A673 (cell line): ENCODE measurements around the gene ZFP3. TPM values are rescaled to one million over a fixed set of nuclear protein-coding genes. Genes with fewer than 3 reads are reported as not detected.

Source experiments
- BruUV-seq: library from RNA; stranded (reverse); fragments of 400-500 nt; replicated peaks from 2 replicates; lab custom pipeline; 2021; lab: Mats Ljungman, UMichigan
- CTCF ChIA-PET: fragments of 300-600 bp; sonication (Branson Sonifier 250); formaldehyde crosslinking; loops from one replicate; lab custom pipeline; 2022; ENCODE audit warnings: antibody characterized with exemption; lab: Charles Lee
- POLR2A ChIA-PET: fragments of 300-600 bp; sonication (Branson Sonifier 250); formaldehyde crosslinking; loops from one replicate; lab custom pipeline; 2022; ENCODE audit warnings: antibody characterized with exemption; ENCODE audit not compliant: low non-redundant PET; lab: Charles Lee
- DNase-seq: peaks from one replicate; pipeline ENCODE4 v3.0.0-alpha.2; 2015; ENCODE audit warnings: low spot score
- H3K27ac ChIP-seq: fragments of 200-600 bp; sonication (generic); 2 replicates; pipeline ENCODE4 v1.5.1; 2016; ENCODE audit warnings: mixed run types, low read depth, mild to moderate bottlenecking, mixed read lengths, antibody characterized with exemption, low read length; ENCODE audit not compliant: poor library complexity, severe bottlenecking
- H3K27me3 ChIP-seq: fragments of 200-600 bp; sonication (generic); replicated peaks from 2 replicates; pipeline ENCODE4 v1.6.1; 2017; ENCODE audit warnings: mixed run types, low read depth, mild to moderate bottlenecking, mixed read lengths, antibody characterized with exemption, low read length; ENCODE audit not compliant: insufficient read depth, poor library complexity
- H3K36me3 ChIP-seq: fragments of 200-600 bp; sonication (generic); 2 replicates; pipeline ENCODE4 v1.6.1; 2016; ENCODE audit warnings: mixed run types, mild to moderate bottlenecking, mixed read lengths, antibody characterized with exemption, low read length; ENCODE audit not compliant: insufficient read depth, poor library complexity, severe bottlenecking
- H3K4me1 ChIP-seq: fragments of 200-600 bp; sonication (generic); 2 replicates; pipeline ENCODE4 v1.6.1; 2017; ENCODE audit warnings: mixed run types, mild to moderate bottlenecking, mixed read lengths, antibody characterized with exemption, low read length; ENCODE audit not compliant: insufficient read depth, poor library complexity, severe bottlenecking
- H3K4me3 ChIP-seq: fragments of 200-600 bp; sonication (generic); 2 replicates; pipeline ENCODE4 v1.5.1; 2016; ENCODE audit warnings: low read depth, mixed run types, mild to moderate bottlenecking, mixed read lengths, low read length; ENCODE audit not compliant: poor library complexity, severe bottlenecking
- H3K9me3 ChIP-seq: fragments of 200-600 bp; sonication (generic); 2 replicates; pipeline ENCODE4 v1.6.1; 2016; ENCODE audit warnings: mixed run types, low read depth, mild to moderate bottlenecking, mixed read lengths, antibody characterized with exemption, low read length; ENCODE audit not compliant: poor library complexity, severe bottlenecking
- EZH2 ChIP-seq: fragments of 200-600 bp; sonication (generic); IDR thresholded peaks from 2 replicates; pipeline ENCODE4 v1.6.1; 2017; ENCODE audit warnings: borderline replicate concordance, low read depth, mild to moderate bottlenecking, mixed read lengths, antibody characterized with exemption, low read length; ENCODE audit not compliant: poor library complexity, severe bottlenecking
- intact Hi-C: fragments of 100-400 bp; cut with micrococcal nuclease; formaldehyde crosslinking; loops from one replicate; pipeline ENCODE4 v1.10.0; 2022; ENCODE audit not compliant: unreplicated experiment
- total RNA-seq: library from RNA; stranded (reverse); gene quantifications from 2 replicates; pipeline ENCODE4 v1.2.3, GENCODE V29; 2021
- TF ChIP-seq, protein P1 (sequence below): fragments of 300-800, 200-600 bp; sonication (generic); conservative IDR thresholded peaks from 2 replicates; pipeline ENCODE4 v1.5.1; 2017; ENCODE audit warnings: low read depth, mild to moderate bottlenecking, antibody characterized with exemption, low read length, moderate library complexity, mixed read lengths

ZFP3 gene
- total RNA-seq, 1 experiment from 2014 or later = 8.4 TPM

DNA sequence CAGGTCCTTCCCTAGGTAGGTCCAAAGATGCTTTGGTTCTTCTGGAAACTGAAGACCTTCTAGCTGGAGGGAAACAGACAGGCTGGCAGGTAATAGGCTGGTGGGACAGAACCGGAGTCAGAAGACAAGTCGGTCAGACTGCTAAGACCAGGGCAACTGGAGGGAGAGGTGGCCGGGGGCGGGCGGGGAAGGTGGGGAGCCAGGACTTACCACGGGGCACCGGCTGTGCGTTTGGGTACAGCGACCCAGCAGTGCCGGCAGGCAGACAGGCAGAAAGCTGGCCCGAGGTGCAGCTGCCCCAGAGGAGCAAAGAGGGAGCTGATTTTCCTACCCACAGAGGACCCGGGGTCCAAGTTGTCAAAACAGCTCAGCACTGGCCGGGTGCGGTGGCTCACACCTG is 43.6 kb upstream of the ZFP3 start:
- H3K4me3 ChIP-seq = no peak overlapping the region
- CTCF ChIA-PET = interaction anchor here (0.5 to 0.6 kb wide), 2 partner anchors 10 to 37 kb away, joined by 3 to 7 read pairs; partner anchors contain the start of gene KIF1C
- H3K4me1 ChIP-seq = peaks cover 4% of the 10 kb centered on the region
- no peak for TF ChIP-seq EZH2
- TF ChIP-seq, protein P1, sequence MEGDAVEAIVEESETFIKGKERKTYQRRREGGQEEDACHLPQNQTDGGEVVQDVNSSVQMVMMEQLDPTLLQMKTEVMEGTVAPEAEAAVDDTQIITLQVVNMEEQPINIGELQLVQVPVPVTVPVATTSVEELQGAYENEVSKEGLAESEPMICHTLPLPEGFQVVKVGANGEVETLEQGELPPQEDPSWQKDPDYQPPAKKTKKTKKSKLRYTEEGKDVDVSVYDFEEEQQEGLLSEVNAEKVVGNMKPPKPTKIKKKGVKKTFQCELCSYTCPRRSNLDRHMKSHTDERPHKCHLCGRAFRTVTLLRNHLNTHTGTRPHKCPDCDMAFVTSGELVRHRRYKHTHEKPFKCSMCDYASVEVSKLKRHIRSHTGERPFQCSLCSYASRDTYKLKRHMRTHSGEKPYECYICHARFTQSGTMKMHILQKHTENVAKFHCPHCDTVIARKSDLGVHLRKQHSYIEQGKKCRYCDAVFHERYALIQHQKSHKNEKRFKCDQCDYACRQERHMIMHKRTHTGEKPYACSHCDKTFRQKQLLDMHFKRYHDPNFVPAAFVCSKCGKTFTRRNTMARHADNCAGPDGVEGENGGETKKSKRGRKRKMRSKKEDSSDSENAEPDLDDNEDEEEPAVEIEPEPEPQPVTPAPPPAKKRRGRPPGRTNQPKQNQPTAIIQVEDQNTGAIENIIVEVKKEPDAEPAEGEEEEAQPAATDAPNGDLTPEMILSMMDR = no peak
- POLR2A ChIA-PET = no interaction called here
- no peak for DNase-seq
- no peaks in the 10 kb centered on the region for H3K9me3 ChIP-seq
- H3K36me3 ChIP-seq = no peaks in the 10 kb centered on the region
- H3K27me3 ChIP-seq = no peaks in the 10 kb centered on the region
- H3K27ac ChIP-seq = no peak overlapping the region
- intact Hi-C loops = no loop called here
- no TSS peak for BruUV-seq

DNA sequence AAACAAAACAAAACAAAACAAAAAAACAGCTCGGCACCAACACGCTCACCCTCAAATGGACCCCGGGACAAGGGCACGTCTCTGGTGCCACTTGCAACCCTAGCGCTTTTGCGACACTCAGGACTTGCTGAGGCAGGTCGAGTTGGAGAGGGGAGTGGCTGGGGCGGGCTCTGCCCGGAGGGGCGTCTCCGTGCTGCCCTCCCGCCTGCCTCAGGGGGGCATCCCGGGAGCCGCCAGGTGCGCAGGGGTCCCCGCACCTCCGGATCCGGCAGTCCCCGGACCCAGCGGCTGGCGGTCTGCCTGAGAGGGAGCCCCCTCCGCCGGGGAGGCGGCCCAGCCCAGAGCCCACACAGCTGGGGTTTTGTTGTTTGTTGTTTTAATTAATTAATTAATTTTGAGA is 43.0 kb upstream of the ZFP3 start, which contains the start of gene SLC52A1:
TSS of gene SLC52A1 (minus strand) at position 112 of the 400 bp plus-strand sequence. CDS start 820 bp downstream, outside the sequence.
- no peak within 1 kb of the TSS for H3K27ac ChIP-seq
- no TSS peak for BruUV-seq
- H3K27me3 ChIP-seq = no peaks in the 10 kb centered on the region
- H3K9me3 ChIP-seq = no peaks in the 10 kb centered on the region
- CTCF ChIA-PET = no interaction called here
- no peaks in the 10 kb centered on the region for H3K36me3 ChIP-seq
- peaks cover 4% of the 10 kb centered on the region for H3K4me1 ChIP-seq
- intact Hi-C loops = no loop called here
- TF ChIP-seq, protein P1 = no peak
- no peak for TF ChIP-seq EZH2
- peak within 1 kb of the TSS; percentile 42 for H3K4me3 ChIP-seq
- POLR2A ChIA-PET = interaction anchor here (0.6 to 0.8 kb wide), 2 partner anchors 11 to 95 kb away, joined by 4 to 27 read pairs; no protein-coding TSS in a partner anchor
- no peak for DNase-seq

- H3K4me1 ChIP-seq = no peaks in the 10 kb centered on the region
- no peaks in the 10 kb centered on the region for H3K36me3 ChIP-seq
- no peak for TF ChIP-seq EZH2
- TF ChIP-seq, protein P1 = no peak
- BruUV-seq = no TSS peak
- intact Hi-C loops = no loop called here
- ChIA-PET POLR2A (no interaction called here), CTCF (interaction anchor here (1.3 kb wide), 1 partner anchor 22 kb away, joined by 3 read pairs; no protein-coding TSS in a partner anchor)
- no peak for DNase-seq
- H3K4me3 ChIP-seq = no peak overlapping the region
- no peak overlapping the region for H3K27ac ChIP-seq
- no peaks in the 10 kb centered on the region for H3K9me3 ChIP-seq
- no peaks in the 10 kb centered on the region for H3K27me3 ChIP-seq
Measured at GRCh38 chr17:5042157-5043022, 35.9 kb upstream of the ZFP3 start.
